Ovary (tissue), 9 donors: ENCODE data around the gene EFHD2. TPM values are rescaled to one million over a fixed set of nuclear protein-coding genes. Genes with fewer than 3 reads are reported as not detected.

Experiments
- DNase-seq, 5 donors: peaks; one replicate each; pipeline ENCODE4 v3.0.0-alpha.2; 2019 to 2020
- H3K27ac ChIP-seq, 2 donors: fragments of 200-600 bp; one replicate each; pipeline versions ENCODE4 v1.5.1 to v1.8.0; 2019 to 2022
- H3K27me3 ChIP-seq: fragments of 200-600 bp; one replicate; pipeline ENCODE4 v1.8.0; 2022
- H3K36me3 ChIP-seq: fragments of 200-600 bp; sonication (generic); one replicate; pipeline ENCODE4 v1.5.1; 2019
- H3K4me1 ChIP-seq: one replicate; pipeline ENCODE4 v1.8.1; 2013; ENCODE audit warnings: mild to moderate bottlenecking, moderate library complexity; ENCODE audit not compliant: insufficient read depth
- H3K4me3 ChIP-seq: fragments of 200-600 bp; sonication (generic); one replicate; pipeline ENCODE4 v1.5.1; 2017
- H3K9me3 ChIP-seq, 2 donors: fragments of 200-600 bp in 1 of 2; sonication (generic) in 1 of 2; one replicate each; pipeline versions ENCODE4 v1.5.1 to v1.8.1; 2013 to 2019; ENCODE audit warnings: mild to moderate bottlenecking in 1 of 2, moderate library complexity in 1 of 2
- EP300 ChIP-seq: sonication (generic); formaldehyde crosslinking; IDR thresholded peaks from one replicate; pipeline ENCODE4 v1.6.1; 2017; ENCODE audit warnings: antibody characterized with exemption
- POLR2A ChIP-seq: fragments of 450-650 bp; IDR thresholded peaks from one replicate; pipeline ENCODE4 v1.6.1; 2017; ENCODE audit warnings: antibody characterized with exemption, mild to moderate bottlenecking, moderate library complexity
- WGBS, 3 donors: extraction: QIAGEN DNeasy Blood & Tissue Kit in 1 of 3; methylation state at CpG; one replicate each; pipeline versions ENCODE4 v1.1.5 to v1.1.7; 2013 to 2017; 5-methylcytosine and 5-hydroxymethylcytosine counted together
- intact Hi-C, 4 donors: fragments of 100-400 bp; cut with DNase I; formaldehyde crosslinking; loops; one replicate each; pipeline versions ENCODE4 v1.11.0 to v1.15.1; 2022 to 2023
- polyA plus RNA-seq, 2 donors: library from polyadenylated mRNA; stranded (reverse); fragments of 200-250 nt in 1 of 2; fragments of 350-450 nt in 1 of 2; fragmentation: Illumina TruSeq in 1 of 2; extraction: RNeasy Lipid Tissue Mini Kit (QIAGEN cat#74804) in 1 of 2; gene quantifications; one replicate each; pipeline ENCODE4 v1.2.3, GENCODE V29; 2013 to 2014
- total RNA-seq, 7 donors: library from RNA; depleted of rRNA in 2 of 7; stranded (reverse); fragments of >200 nt in 2 of 7; fragmentation: NEBNext Ultra II Directional in 3 of 7; extraction: Animal tissue kit (Norgen Biotek cat#: 25700) in 3 of 7; gene quantifications; one replicate each; pipeline versions ENCODE4 v1.1.0 to v1.2.4, GENCODE V29; 2016 to 2023
- TF ChIP-seq, protein P1 (sequence below), 3 donors: fragments of 450-650 bp in 2 of 3; fragments of 200-600 bp in 1 of 3; IDR thresholded peaks; one replicate each; pipeline versions ENCODE4 v1.5.1 to v1.8.0; 2016 to 2022; ENCODE audit warnings: antibody characterized with exemption in 3 of 3, mild to moderate bottlenecking in 1 of 3
- donor health status: DM: no; HTN: no; CAD: no; lungs with moderate emphysema.
- donor health status: DM: no; HTN: no; CAD: no.
- donor health status: Bipolar disorder and iron deficiency.
- donor health status: DM: yes; HTN: yes; CAD: no.
- donor health status: DM: no; HTN: no; CAD: no.
- donor health status: DM: yes; HTN: yes; CAD: no.

Gene EFHD2
- total and polyA plus RNA-seq, 9 donors, result 19.6 to 63.2 (median 29.6) TPM

DNA sequence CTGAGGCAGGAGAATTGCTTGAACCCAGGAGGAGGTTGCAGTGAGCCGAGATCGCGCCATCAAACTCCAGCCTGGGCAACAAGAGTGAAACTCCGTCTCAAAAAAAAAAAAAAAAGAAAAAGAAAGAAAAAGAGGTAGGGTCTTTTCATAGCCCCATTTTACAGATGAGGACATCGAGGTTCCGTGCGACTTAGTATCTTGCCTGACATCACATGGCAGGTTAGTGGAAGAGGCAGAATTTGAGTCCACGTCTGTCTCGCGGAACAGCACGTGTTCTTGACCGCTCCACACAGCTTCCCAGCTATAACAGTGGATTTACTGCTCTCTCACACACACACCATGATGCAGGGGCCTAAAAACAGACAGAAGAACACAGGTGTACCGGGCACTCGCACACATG lies 29.6 kb downstream of the EFHD2 start:
- intact Hi-C loops, result no loop called here
- DNase-seq, result no peak
- WGBS, 3 donors, result 95 to 96% (median 95%) methylated on average over 14 of the region's 14 CpGs

DNA sequence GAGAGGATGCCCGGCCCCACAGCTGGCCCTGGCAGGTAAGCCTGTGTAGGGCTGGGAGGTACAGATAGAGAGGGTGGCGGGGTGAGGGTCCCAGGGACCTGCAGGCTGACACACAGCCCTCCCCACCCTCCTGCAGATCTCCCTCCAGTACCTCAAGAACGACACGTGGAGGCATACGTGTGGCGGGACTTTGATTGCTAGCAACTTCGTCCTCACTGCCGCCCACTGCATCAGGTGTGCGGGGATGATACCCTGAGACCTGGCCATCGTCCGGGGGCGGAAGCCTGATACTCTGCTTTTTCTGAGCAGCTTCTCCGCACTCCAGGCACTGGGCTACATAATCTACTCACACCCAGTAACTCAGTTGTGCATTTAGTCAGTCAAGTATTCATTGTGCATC lies 30.7 kb downstream of the EFHD2 start:
- no peak overlapping the region for H3K27ac ChIP-seq
- no peak for DNase-seq
- no peaks in the 10 kb centered on the region for H3K36me3 ChIP-seq
- TF ChIP-seq EP300 (no peak), POLR2A (no peak)
- TF ChIP-seq, protein P1, sequence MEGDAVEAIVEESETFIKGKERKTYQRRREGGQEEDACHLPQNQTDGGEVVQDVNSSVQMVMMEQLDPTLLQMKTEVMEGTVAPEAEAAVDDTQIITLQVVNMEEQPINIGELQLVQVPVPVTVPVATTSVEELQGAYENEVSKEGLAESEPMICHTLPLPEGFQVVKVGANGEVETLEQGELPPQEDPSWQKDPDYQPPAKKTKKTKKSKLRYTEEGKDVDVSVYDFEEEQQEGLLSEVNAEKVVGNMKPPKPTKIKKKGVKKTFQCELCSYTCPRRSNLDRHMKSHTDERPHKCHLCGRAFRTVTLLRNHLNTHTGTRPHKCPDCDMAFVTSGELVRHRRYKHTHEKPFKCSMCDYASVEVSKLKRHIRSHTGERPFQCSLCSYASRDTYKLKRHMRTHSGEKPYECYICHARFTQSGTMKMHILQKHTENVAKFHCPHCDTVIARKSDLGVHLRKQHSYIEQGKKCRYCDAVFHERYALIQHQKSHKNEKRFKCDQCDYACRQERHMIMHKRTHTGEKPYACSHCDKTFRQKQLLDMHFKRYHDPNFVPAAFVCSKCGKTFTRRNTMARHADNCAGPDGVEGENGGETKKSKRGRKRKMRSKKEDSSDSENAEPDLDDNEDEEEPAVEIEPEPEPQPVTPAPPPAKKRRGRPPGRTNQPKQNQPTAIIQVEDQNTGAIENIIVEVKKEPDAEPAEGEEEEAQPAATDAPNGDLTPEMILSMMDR (IDR thresholded peaks at IDR 0.05), result no peak
- H3K9me3 ChIP-seq, result no peaks in the 10 kb centered on the region
- no peaks in the 10 kb centered on the region for H3K4me1 ChIP-seq
- no peaks in the 10 kb centered on the region for H3K27me3 ChIP-seq
- no peak overlapping the region for H3K4me3 ChIP-seq
- WGBS, 3 donors, result 83 to 90% (median 90%) methylated on average over 13 of the region's 13 CpGs
- intact Hi-C loops, result no loop called here

More for the DNA sequence above, 29.6 kb downstream of the EFHD2 start:
- no peaks in the 10 kb centered on the region for H3K9me3 ChIP-seq
- H3K36me3 ChIP-seq, result no peaks in the 10 kb centered on the region
- TF ChIP-seq EP300 (no peak), POLR2A (no peak)
- TF ChIP-seq, protein P1 (IDR thresholded peaks at IDR 0.05), result no peak
- no peaks in the 10 kb centered on the region for H3K4me1 ChIP-seq
- H3K27ac ChIP-seq, result no peak overlapping the region
- H3K4me3 ChIP-seq, result no peak overlapping the region
- H3K27me3 ChIP-seq, result no peaks in the 10 kb centered on the region

DNA sequence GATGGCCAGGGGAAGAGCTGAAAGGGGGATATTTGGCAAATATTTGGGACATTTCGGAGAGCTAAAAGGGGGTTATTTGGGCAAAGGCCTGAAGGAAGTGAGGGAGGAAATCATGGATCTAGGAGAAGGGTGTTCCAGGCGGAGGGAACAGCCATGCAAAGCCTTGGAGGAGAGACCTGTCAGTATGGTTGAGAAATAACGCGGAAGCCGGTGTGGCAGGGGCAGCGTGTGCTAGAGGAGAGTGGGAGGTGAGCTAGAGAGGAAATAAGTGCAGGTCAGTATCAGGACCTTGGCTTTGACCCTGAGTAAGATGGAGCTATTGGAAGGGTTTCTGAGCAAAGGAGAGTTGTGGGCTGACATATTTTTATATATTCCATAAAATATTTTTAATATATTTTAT lies 31.6 kb downstream of the EFHD2 start:
- no peak for DNase-seq
- Histone ChIP-seq H3K4me1 (no peaks in the 10 kb centered on the region), H3K4me3 (no peak overlapping the region), H3K27ac (no peak overlapping the region), H3K36me3 (no peaks in the 10 kb centered on the region), H3K27me3 (no peaks in the 10 kb centered on the region), H3K9me3 (no peaks in the 10 kb centered on the region)
- WGBS, 3 donors, result 80 to 83% (median 82%) methylated on average over 6 of the region's 6 CpGs
- intact Hi-C loops, result no loop called here
- TF ChIP-seq, protein P1 (IDR thresholded peaks at IDR 0.05), result no peak
- TF ChIP-seq POLR2A (no peak), EP300 (no peak)

DNA sequence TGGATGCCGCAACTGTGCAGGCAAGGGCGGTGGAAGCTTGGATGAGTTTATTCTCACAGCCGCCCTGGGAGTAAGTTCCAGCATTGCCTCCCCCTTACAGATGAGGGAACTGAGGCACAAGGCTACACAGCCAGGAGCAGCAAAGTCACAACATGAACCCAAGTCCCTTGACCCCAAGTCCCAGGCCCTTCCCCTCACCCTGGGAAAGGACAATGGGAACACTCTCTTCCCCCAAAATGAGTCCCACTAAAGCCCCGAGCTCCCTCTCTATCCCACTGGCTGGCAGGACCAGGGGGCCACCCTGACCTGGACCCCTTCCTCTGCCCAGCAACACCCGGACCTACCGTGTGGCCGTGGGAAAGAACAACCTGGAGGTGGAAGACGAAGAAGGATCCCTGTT lies 32.4 kb downstream of the EFHD2 start:
- H3K9me3 ChIP-seq, result no peaks in the 10 kb centered on the region
- intact Hi-C loops, result no loop called here
- TF ChIP-seq, protein P1 (IDR thresholded peaks at IDR 0.05), result no peak
- TF ChIP-seq EP300, result no peak
- TF ChIP-seq POLR2A, result no peak
- 91 to 96% (median 96%) methylated on average over 8 of the region's 8 CpGs for WGBS, 3 donors
- H3K27ac ChIP-seq, result no peak overlapping the region
- no peaks in the 10 kb centered on the region for H3K36me3 ChIP-seq
- DNase-seq, result no peak
- H3K4me3 ChIP-seq, result no peak overlapping the region
- H3K27me3 ChIP-seq, result no peaks in the 10 kb centered on the region
- no peaks in the 10 kb centered on the region for H3K4me1 ChIP-seq
